Lower leg skin (tissue), 4 donors: Measurements from ENCODE around the gene C2CD3. TPM values are rescaled to one million over a fixed set of nuclear protein-coding genes. Genes with fewer than 3 reads are reported as not detected.
A peak's percentile ranks its signal among the peaks of the same experiment; 100 is the strongest.

Experiments used
- DNase-seq, 2 donors: peaks; one replicate each; pipeline ENCODE4 v3.0.0-alpha.2; 2019; ENCODE audit warnings: low spot score in 2 of 2
- H3K4me3 ChIP-seq: fragments of 200-600 bp; sonication (generic); 2 replicates; pipeline ENCODE4 v1.5.1; 2017; ENCODE audit warnings: mild to moderate bottlenecking, low read depth; ENCODE audit not compliant: poor library complexity, severe bottlenecking
- CTCF ChIP-seq, 3 donors: fragments of 450-650 bp; IDR thresholded peaks; one replicate each; pipeline ENCODE4 v1.5.1; 2016; ENCODE audit warnings: antibody characterized with exemption in 3 of 3, mild to moderate bottlenecking in 3 of 3, moderate library complexity in 2 of 3
- POLR2A ChIP-seq, 2 donors: fragments of 450-650 bp; IDR thresholded peaks; one replicate each; pipeline ENCODE4 v1.6.1; 2016 to 2017; ENCODE audit warnings: antibody characterized with exemption in 2 of 2, mild to moderate bottlenecking in 1 of 2, moderate library complexity in 1 of 2
- WGBS, 2 donors: methylation state at CpG; one replicate each; pipeline ENCODE4 v1.1.5; 2018; 5-methylcytosine and 5-hydroxymethylcytosine counted together
- intact Hi-C: fragments of 100-400 bp; cut with DNase I; formaldehyde crosslinking; loops from one replicate; pipeline ENCODE4 v1.15.0; 2023; ENCODE audit warnings: low total_unique reads
- total RNA-seq, 4 donors: library from RNA; depleted of rRNA; stranded (reverse); fragments of >200 nt; gene quantifications; one replicate each; pipeline ENCODE4 v1.1.0, GENCODE V29; 2016

Gene C2CD3
- total RNA-seq, 4 donors from 2014 or later, result 16.9 to 28.0 (median 24.4) TPM

GRCh38 chr11:74035264-74035663 is 135.5 kb downstream of the C2CD3 start:
- WGBS, 2 donors, result 69 to 73% methylated on average over 1 of the region's 1 CpG

GRCh38 chr11:74033046-74033445 is 137.8 kb downstream of the C2CD3 start:
- TF ChIP-seq CTCF (IDR thresholded peaks at IDR 0.05) (no peak), POLR2A (IDR thresholded peaks at IDR 0.05) (no peak)
- intact Hi-C loops, result no loop called here
- no peak overlapping the region for H3K4me3 ChIP-seq
- no peak for DNase-seq
- WGBS, 2 donors, result 80 to 98% methylated on average over 3 of the region's 3 CpGs

More at GRCh38 chr11:74035264-74035663, 135.5 kb downstream of the C2CD3 start:
- TF ChIP-seq CTCF (IDR thresholded peaks at IDR 0.05) (no peak), POLR2A (IDR thresholded peaks at IDR 0.05) (no peak)
- DNase-seq, result no peak
- H3K4me3 ChIP-seq, result no peak overlapping the region
- intact Hi-C loops, result no loop called here

- DNase-seq, result no peak
- WGBS, 2 donors, result 84 to 90% methylated on average over 9 of the region's 9 CpGs
- no peak for TF ChIP-seq CTCF (IDR thresholded peaks at IDR 0.05)
- TF ChIP-seq POLR2A (IDR thresholded peaks at IDR 0.05), result no peak
- H3K4me3 ChIP-seq, result no peak overlapping the region
- intact Hi-C loops, result no loop called here
These were observed 139.8 kb downstream of the C2CD3 start for GRCh38 chr11:74030723-74031676.

GRCh38 chr11:74025467-74026166 is 145.2 kb downstream of the C2CD3 start:
- no peak for DNase-seq
- no peak overlapping the region for H3K4me3 ChIP-seq
- intact Hi-C loops, result no loop called here
- TF ChIP-seq CTCF (IDR thresholded peaks at IDR 0.05) (no peak), POLR2A (IDR thresholded peaks at IDR 0.05) (no peak)
- WGBS, 2 donors, result 85 to 88% methylated on average over 7 of the region's 7 CpGs

GRCh38 chr11:74024261-74025029 is 146.4 kb downstream of the C2CD3 start:
- WGBS, 2 donors, result 61 to 75% methylated on average over 2 of the region's 2 CpGs
- TF ChIP-seq CTCF (IDR thresholded peaks at IDR 0.05), result no peak
- no peak for TF ChIP-seq POLR2A (IDR thresholded peaks at IDR 0.05)
- intact Hi-C loops, result no loop called here
- DNase-seq, result peak; percentile 34 to 91
- H3K4me3 ChIP-seq, result no peak overlapping the region
